Measurements from ENCODE around the gene D2HGDH.
"Not testable (repeated sequence)": the region's sequence is repeated elsewhere in the genome, so short reads cannot be mapped to it uniquely, and the experiment has no call there.

The D2HGDH gene

DNA sequence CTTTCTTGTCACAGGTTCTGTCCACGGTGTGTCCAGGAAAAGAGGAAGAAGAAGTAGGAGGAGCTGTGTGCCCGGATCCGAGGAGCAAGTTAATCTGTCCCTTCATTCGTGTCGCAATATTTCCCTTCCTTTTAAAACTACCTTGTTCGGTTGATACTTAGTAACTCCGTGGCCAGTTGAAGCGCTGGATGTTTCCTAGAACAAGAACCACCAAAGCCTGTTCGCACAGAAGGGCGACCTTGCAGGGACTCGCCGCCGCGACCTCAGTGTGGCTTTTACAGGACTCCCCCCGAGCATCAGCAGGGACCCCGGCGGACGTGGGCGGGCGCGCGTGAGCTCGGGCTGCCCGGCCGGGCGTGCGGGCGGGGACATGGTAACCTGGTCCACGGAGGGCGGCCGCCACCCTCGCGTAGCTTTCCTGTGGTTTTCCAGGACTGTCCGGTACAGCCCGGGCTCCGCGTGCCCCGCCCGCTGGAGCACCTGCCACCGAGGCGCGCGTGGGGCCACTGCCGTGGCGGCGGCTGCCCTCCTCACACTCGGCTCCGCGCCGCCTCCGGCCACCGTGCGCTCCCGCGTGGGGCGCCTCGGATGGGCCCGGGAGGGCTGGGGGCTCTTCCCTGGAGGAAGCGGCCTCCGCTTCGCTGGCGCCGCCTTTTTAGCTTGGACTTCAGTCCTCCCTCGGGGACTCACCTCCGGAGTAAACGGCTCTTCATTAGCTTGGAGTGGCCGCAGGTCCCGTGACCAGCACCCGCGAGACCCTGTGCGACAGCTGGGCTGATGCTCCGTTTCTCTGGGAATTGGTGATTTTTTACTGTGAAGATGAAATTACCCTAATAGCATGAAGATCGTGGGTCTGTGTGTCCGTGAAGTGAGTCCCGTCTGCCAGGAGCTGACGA is 9.2 kb upstream of the D2HGDH start:
- no peak for DNase-seq (ENCODE audit: low spot score)

GRCh38 chr2:241726459-241726858 is 8.0 kb upstream of the D2HGDH start:
- DNase-seq (ENCODE audit: low spot score), result no peak

DNA sequence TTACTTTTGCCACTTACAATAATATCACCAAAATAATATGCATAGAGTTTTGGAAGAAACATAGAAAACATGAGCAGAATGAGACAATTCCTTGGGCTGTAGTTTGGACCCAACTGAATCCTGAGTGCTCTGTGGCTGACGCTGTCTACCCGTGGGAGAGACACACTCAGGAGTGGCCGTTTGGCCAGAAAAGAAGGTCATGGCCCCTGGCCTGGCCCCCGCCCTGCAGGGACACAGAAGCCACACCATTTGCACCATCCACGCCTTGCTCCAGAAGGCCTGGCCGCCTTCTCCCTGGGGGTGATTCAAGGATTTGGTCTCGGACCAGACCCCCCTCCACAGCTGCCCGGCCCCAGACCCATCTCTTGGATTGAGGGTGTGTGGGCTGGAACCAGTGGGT is 6.4 kb upstream of the D2HGDH start:
- DNase-seq (ENCODE audit: low spot score), result no peak

GRCh38 chr2:241728627-241729026 is 5.8 kb upstream of the D2HGDH start:
- no peak for DNase-seq (ENCODE audit: low spot score)

- no peak for DNase-seq (ENCODE audit: low spot score)
These were observed 4.6 kb upstream of the D2HGDH start for GRCh38 chr2:241729868-241730267.

GRCh38 chr2:241730671-241731293 is 3.6 kb upstream of the D2HGDH start:
- no peak for DNase-seq (ENCODE audit: low spot score)

DNA sequence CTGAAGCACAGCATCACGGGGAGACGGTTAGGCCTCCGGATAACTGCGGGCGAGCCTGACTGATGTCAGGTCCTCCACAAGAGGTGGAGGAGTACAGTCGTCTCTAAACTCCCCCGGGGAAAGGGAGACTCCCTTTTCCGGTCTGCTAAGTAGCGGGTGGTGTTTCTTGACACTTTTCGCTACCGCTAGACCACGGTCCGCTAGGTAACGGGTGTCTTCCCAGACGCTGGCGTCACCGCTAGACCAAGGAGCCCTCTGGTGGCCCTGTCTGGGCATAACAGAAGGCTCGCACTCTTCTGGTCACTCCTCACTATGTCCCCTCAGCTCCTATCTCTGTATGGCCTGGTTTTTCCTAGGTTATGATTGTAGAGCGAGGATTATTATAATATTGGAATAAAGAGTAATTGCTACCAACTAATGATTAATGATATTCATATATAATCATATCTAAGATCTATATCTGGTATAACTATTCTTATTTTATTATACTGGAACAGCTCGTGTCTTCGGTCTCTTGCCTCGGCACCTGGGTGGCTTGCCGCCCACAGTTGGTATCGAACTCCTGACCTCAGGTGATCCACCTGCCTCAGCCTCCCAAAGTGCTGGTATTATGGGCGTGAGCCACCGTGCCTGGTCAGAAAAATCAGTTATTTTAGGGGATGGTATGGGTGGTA is 1.8 kb upstream of the D2HGDH start:
- peak; percentile 64 for DNase-seq (ENCODE audit: low spot score)

GRCh38 chr2:241733391-241734207 is 831 bp upstream of the D2HGDH start:
- peak; percentile 77 for DNase-seq (ENCODE audit: low spot score)

DNA sequence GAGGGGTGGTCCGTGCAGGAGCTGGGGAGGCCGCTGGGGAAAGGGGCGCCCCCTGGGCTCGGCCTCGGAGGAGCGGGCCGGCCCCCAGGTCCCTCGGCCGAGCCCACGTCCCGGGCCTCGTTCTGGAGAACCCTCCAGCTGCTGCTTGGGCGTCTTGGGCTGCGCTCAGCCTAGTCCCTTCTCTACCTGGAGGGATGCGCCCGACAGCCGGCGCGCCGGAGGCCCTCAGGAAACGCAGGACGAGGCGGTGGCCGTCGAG is 293 bp upstream of the D2HGDH start:
- no peak for DNase-seq (ENCODE audit: low spot score)

- peak; percentile 22 for DNase-seq (ENCODE audit: low spot score)
These were observed 1.7 kb downstream of the D2HGDH start for GRCh38 chr2:241736111-241736510.

GRCh38 chr2:241738040-241738686 is 3.7 kb downstream of the D2HGDH start:
- no peak for DNase-seq (ENCODE audit: low spot score)

DNA sequence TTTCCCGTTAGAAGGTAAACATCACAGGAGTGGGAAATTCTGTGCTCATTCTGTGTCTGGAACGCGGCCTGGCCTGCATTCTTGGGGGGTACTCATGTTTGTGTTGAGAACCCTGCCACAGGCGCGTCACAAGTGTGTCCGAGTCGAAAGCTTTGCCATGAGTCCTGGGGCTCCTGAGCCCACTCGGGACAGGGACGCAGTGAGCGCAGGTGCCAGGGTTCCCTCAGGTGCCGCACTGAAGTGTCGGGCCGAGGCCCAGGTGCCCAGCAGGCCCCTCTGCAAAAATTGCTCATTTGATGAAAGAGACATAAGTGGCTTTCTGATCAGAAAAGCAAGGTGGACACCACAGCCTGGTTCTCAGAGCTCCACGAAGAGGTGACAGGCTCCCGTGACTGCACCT is 4.7 kb downstream of the D2HGDH start:
- no peak for DNase-seq (ENCODE audit: low spot score)

- DNase-seq (ENCODE audit: low spot score), result peak; percentile 23
These were observed 5.2 kb downstream of the D2HGDH start for GRCh38 chr2:241739651-241740050.

DNA sequence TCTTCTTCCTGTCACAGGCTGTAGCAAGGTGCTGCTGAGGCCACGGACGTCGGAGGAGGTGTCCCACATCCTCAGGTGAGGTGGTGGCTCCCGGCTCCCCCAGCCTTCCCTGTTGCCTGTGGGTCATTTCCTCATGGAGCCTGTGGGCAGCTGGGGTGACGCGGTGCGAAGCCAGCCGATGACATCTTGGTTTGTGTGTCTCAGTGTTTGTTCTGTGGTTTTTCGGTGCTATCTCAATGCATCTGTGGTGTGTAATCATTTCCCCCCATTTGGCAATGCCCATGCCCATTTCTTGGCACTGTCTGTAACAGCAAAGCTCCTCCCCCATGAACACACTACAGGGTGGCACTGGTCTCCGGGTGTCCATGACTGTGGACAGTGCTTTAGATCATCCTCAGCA is 6.6 kb downstream of the D2HGDH start:
- peak; percentile 79 for DNase-seq (ENCODE audit: low spot score)

- no peak for DNase-seq (ENCODE audit: low spot score)
These were observed 8.0 kb downstream of the D2HGDH start for GRCh38 chr2:241742320-241742939.

DNA sequence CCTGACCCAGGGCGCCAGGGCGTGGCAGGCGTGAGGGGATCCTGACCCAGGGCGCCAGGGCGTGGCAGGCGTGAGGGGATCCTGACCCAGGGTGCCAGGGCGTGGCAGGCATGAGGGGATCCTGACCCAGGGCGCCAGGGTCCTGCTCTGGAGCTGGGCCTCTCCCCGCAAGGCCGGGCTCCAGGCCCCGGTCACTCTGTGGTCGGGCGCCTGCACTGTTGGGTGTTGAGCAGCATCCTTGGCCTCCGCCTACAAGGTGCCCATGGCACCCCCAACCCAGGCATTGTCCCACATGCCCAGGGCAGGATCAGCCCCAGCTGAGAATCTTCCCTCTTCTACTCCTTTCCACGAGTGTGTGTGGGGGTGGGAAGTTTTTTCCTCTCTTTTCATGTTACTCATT is 8.6 kb downstream of the D2HGDH start:
- DNase-seq (ENCODE audit: low spot score), result not testable (repeated sequence)

- DNase-seq (ENCODE audit: low spot score), result no peak
These were observed 9.2 kb downstream of the D2HGDH start for GRCh38 chr2:241743620-241744019.

- no peak for DNase-seq (ENCODE audit: low spot score)
These were observed 9.8 kb downstream of the D2HGDH start for GRCh38 chr2:241744028-241744754.

DNA sequence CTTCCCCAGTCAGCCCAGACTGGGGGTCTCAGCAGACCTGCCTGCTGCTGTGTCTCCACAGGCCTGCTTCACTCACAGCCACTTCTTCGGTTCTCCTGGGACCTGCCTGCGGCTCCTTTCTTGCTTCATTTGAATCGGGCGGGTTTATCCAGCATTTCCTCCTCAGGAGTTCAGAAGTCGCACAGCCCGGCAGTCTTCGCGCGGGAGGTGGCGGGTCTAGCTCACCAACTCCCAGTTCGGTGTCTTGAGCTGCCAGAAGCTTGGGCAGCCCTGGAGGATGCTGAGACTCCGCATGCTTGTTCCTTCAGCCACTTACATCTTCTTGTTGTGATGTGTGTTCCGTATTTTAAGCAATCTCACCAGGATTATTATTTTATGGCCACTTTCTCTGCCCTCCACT is 10.8 kb downstream of the D2HGDH start:
- DNase-seq (ENCODE audit: low spot score), result no peak

GRCh38 chr2:241746084-241746483 is 11.7 kb downstream of the D2HGDH start:
- DNase-seq (ENCODE audit: low spot score), result no peak
